Measurements from ENCODE around the gene PRKG2. TPM values are rescaled to one million over a fixed set of nuclear protein-coding genes. Genes with fewer than 3 reads are reported as not detected.

The PRKG2 gene
- total RNA-seq, 3 donors from 2014 or later, result 9.8 to 25.7 (median 14.4) TPM

DNA sequence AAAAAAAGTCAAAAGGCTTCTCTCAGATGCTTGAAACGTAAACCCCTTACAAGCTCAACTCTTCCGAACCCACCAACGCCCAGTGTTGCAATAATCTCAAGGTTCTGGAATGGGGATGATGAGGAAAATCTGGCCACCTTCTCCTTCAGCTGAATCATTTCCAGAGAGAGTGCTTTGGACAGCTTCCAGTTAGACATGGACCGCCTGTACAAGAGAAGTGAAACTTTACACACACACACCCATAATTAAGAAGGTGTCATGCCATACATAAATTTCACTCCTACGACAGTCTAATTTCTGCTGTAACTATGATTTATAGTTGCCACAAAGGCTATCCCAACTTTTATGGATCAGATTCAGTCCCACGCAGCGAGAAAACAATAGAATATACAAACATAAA lies 72.3 kb downstream of the PRKG2 start:
- DNase-seq (peak in 1 of 3 donors; percentile 71), ATAC-seq (peak; percentile 98)
- Histone ChIP-seq H3K36me3 (ENCODE audit: low read depth) (no peaks in the 10 kb centered on the region), H3K4me1 (ENCODE audit: low read depth) (peaks cover 5% of the 10 kb centered on the region), H3K4me3 (no peak overlapping the region), H3K9me3 (no peaks in the 10 kb centered on the region)
- TF ChIP-seq, protein P1, sequence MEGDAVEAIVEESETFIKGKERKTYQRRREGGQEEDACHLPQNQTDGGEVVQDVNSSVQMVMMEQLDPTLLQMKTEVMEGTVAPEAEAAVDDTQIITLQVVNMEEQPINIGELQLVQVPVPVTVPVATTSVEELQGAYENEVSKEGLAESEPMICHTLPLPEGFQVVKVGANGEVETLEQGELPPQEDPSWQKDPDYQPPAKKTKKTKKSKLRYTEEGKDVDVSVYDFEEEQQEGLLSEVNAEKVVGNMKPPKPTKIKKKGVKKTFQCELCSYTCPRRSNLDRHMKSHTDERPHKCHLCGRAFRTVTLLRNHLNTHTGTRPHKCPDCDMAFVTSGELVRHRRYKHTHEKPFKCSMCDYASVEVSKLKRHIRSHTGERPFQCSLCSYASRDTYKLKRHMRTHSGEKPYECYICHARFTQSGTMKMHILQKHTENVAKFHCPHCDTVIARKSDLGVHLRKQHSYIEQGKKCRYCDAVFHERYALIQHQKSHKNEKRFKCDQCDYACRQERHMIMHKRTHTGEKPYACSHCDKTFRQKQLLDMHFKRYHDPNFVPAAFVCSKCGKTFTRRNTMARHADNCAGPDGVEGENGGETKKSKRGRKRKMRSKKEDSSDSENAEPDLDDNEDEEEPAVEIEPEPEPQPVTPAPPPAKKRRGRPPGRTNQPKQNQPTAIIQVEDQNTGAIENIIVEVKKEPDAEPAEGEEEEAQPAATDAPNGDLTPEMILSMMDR (IDR thresholded peaks at IDR 0.05), result no peak
- intact Hi-C loops (cut with DNase I, micrococcal nuclease), result no loop called here

DNA sequence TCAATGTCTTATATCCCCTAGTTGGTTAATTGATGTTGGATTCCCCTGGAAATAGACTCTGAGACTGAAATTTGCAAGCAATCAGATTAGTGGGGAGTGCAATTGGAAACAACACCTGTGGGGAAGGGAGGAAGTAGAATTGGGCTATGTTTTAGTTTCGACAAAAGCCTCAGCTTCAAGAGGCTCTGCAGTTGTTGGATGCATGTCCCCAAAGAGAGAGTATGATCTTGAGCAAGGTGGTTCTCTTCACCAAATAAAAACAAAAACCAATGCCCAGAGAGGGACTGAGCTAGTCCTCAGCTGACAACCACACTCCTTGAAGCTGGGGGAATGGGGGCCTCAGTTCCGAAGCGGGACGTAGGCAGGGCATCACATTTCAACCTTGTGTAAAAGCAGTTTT lies 77.1 kb downstream of the PRKG2 start:
- no peak overlapping the region for H3K4me3 ChIP-seq
- no peak for DNase-seq
- H3K36me3 ChIP-seq (ENCODE audit: low read depth), result no peaks in the 10 kb centered on the region
- ATAC-seq, result no peak
- intact Hi-C loops (cut with DNase I, micrococcal nuclease), result no loop called here
- H3K9me3 ChIP-seq, result no peaks in the 10 kb centered on the region
- TF ChIP-seq, protein P1 (IDR thresholded peaks at IDR 0.05), result no peak
- no peaks in the 10 kb centered on the region for H3K4me1 ChIP-seq (ENCODE audit: low read depth)

DNA sequence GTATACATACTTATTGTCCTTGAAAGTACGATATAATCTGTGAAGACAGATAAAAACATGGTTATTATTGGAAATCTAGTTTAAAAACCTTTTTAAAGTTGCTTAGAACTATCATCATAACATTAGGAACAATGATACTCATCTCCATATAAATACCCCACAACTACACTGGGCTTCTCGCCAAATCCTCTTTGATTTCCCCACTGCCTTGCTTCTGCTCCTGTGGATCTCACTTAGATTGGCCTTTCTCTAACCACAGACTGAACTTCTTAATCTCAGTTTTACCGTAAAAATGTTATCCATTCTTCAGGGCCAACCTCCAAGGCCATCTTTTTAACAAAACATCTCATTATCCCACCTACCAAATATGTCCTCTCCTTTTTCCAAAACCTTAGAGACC lies 77.6 kb downstream of the PRKG2 start:
- no peak overlapping the region for H3K4me3 ChIP-seq
- H3K9me3 ChIP-seq, result no peaks in the 10 kb centered on the region
- no peak for ATAC-seq
- TF ChIP-seq, protein P1 (IDR thresholded peaks at IDR 0.05), result no peak
- no peaks in the 10 kb centered on the region for H3K36me3 ChIP-seq (ENCODE audit: low read depth)
- no peaks in the 10 kb centered on the region for H3K4me1 ChIP-seq (ENCODE audit: low read depth)
- intact Hi-C loops (cut with DNase I, micrococcal nuclease), result no loop called here
- no peak for DNase-seq

DNA sequence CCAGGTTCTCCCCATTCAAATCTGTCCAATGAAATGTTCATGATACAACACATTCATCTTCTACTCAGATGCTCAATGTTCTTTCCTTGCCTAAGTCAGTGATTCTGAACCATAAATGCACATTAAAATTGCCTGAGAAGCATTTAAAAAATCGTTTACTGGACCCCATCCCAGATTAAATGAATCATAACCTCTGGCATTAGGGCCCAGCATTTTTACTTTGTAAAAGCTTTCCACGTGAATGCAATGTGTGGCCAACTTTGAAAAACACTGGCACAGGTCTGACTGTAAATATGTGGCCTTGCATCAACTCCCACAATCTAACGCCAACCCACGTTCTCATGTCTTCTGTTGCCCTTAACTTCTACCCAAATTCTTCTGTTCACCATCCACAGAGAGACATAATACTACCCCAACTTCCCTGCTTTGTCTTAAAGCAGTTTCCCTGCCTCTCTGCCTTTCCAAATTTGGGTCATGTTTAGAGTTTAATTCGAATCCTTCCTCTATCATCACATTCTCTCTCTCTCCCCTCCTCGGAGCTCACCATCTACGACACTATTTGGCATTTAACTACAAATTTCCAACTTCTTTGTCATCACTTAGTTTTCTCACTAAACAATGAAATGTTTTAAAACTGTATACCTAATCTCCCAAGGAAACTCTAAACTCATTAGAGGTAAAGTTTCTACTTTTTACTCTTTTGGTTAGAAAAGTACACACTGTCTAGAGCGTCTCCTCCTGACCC lies 78.7 kb downstream of the PRKG2 start:
- DNase-seq (no peak), ATAC-seq (no peak)
- TF ChIP-seq, protein P1 (IDR thresholded peaks at IDR 0.05), result no peak
- no peaks in the 10 kb centered on the region for H3K4me1 ChIP-seq (ENCODE audit: low read depth)
- no peak overlapping the region for H3K4me3 ChIP-seq
- intact Hi-C loops (cut with DNase I, micrococcal nuclease), result no loop called here
- H3K9me3 ChIP-seq, result no peaks in the 10 kb centered on the region
- no peaks in the 10 kb centered on the region for H3K36me3 ChIP-seq (ENCODE audit: low read depth)

DNA sequence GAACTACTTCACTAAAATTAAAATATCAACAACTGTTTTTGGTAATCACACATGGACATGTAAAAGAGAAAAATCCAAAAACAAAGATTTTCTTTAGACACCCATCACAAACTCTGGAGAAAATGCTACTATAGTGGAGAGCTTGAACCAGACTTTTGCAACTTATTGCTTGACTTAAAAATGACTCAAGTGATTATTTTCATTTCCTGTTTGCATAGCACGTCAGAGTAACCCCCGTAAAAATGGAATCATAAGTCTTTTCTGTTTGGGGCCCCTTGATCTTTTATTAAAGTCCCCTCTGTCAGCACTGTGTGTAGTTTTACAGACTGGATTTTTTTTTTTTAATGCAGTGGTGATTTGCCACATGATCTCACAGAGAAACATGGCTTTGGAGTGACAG lies 79.5 kb downstream of the PRKG2 start:
- TF ChIP-seq, protein P1 (IDR thresholded peaks at IDR 0.05), result no peak
- ATAC-seq (no peak), DNase-seq (no peak)
- Histone ChIP-seq H3K4me3 (no peak overlapping the region), H3K9me3 (no peaks in the 10 kb centered on the region), H3K36me3 (ENCODE audit: low read depth) (no peaks in the 10 kb centered on the region), H3K4me1 (ENCODE audit: low read depth) (no peaks in the 10 kb centered on the region)
- intact Hi-C loops (cut with DNase I, micrococcal nuclease), result no loop called here

Measured in mucosa of descending colon (tissue), 3 donors.